H1 (cell line): ENCODE results near the gene PRF1.

Experiments
- BRCA1 ChIP-seq: IDR thresholded peaks from 2 replicates; pipeline ENCODE4 v1.6.1; 2012; ENCODE audit warnings: low read depth, low read length, improper control_type of control experiment
- EP300 ChIP-seq, 2 experiments: IDR thresholded peaks; 1 replicate in 1 of 2; 2 replicates in 1 of 2; pipeline ENCODE4 v1.6.1; 2011 to 2012; ENCODE audit warnings: low read depth in 2 of 2, low read length in 2 of 2, mild to moderate bottlenecking in 2 of 2, borderline replicate concordance in 1 of 2, inconsistent platforms in 1 of 2, moderate library complexity in 1 of 2
- HDAC2 ChIP-seq, 2 experiments: fragments of 300-600 bp in 1 of 2; sonication (generic) in 1 of 2; IDR thresholded peaks; 2 replicates each; pipeline ENCODE4 v1.6.1; 2011 to 2012; ENCODE audit warnings: low read depth in 2 of 2, low read length in 2 of 2, mild to moderate bottlenecking in 2 of 2, moderate library complexity in 2 of 2, borderline replicate concordance in 1 of 2, inconsistent platforms in 1 of 2
- KDM5A ChIP-seq: fragments of 200-600 bp; IDR thresholded peaks from 2 replicates; pipeline ENCODE4 v1.7.1; 2012; ENCODE audit warnings: mild to moderate bottlenecking, low read length, inconsistent platforms, mixed read lengths
- POLR2AphosphoS5 ChIP-seq: IDR thresholded peaks from 2 replicates; pipeline ENCODE4 v1.6.1; 2011; ENCODE audit warnings: low read depth, low read length
- TAF1 ChIP-seq: IDR thresholded peaks from 2 replicates; pipeline ENCODE4 v1.6.1; 2011; ENCODE audit warnings: mild to moderate bottlenecking, low read depth, low read length
- YY1 ChIP-seq: IDR thresholded peaks from 2 replicates; pipeline ENCODE4 v1.6.1; 2011; ENCODE audit warnings: low read depth, mild to moderate bottlenecking, low read length
- TF ChIP-seq, protein P1 (sequence below), 3 experiments: IDR thresholded peaks; 1 replicate in 2 of 3; 2 replicates in 1 of 3; pipeline versions ENCODE4 v1.5.1 to v1.6.1; 2011; ENCODE audit warnings: low read length in 3 of 3, mild to moderate bottlenecking in 3 of 3, inconsistent platforms in 2 of 3, low read depth in 1 of 3, moderate library complexity in 1 of 3; ENCODE audit not compliant: insufficient read depth in 1 of 3; ENCODE audit errors: control extremely low read depth in 1 of 3

DNA sequence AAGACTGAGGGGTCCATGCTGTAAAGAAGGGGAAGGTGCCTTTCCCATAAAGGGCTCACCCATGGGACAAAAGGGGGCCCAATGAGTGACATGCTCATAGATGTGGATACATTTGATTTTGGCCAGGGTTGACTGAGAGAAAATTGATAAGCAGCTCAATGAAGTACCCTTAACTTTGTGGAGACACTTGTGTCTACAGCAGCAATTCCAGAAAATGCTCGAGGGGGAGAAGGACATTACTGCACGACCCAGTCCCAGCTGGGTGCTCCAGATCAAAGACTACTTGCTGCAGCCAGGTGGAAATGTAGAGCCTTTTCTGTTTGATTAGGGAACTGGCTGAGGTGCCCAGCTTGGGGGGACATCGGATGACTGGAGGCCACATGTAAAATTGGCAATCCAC, 47.6 kb upstream of the PRF1 start:
- no peak for TF ChIP-seq KDM5A
- TF ChIP-seq TAF1 = no peak
- TF ChIP-seq, protein P1, sequence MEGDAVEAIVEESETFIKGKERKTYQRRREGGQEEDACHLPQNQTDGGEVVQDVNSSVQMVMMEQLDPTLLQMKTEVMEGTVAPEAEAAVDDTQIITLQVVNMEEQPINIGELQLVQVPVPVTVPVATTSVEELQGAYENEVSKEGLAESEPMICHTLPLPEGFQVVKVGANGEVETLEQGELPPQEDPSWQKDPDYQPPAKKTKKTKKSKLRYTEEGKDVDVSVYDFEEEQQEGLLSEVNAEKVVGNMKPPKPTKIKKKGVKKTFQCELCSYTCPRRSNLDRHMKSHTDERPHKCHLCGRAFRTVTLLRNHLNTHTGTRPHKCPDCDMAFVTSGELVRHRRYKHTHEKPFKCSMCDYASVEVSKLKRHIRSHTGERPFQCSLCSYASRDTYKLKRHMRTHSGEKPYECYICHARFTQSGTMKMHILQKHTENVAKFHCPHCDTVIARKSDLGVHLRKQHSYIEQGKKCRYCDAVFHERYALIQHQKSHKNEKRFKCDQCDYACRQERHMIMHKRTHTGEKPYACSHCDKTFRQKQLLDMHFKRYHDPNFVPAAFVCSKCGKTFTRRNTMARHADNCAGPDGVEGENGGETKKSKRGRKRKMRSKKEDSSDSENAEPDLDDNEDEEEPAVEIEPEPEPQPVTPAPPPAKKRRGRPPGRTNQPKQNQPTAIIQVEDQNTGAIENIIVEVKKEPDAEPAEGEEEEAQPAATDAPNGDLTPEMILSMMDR (IDR thresholded peaks at IDR 0.05; ENCODE audit: control extremely low read depth in 1 of 3, insufficient read depth in 1 of 3, low read depth in 1 of 3, low read length in 3 of 3) = no peak
- no peak for TF ChIP-seq EP300 (IDR thresholded peaks at IDR 0.05; ENCODE audit: borderline replicate concordance in 1 of 2, low read depth in 2 of 2, low read length in 2 of 2)
- TF ChIP-seq HDAC2 (IDR thresholded peaks at IDR 0.05; ENCODE audit: borderline replicate concordance in 1 of 2, low read depth in 2 of 2, low read length in 2 of 2) = no peak
- TF ChIP-seq BRCA1 = no peak
- no peak for TF ChIP-seq YY1
- TF ChIP-seq POLR2AphosphoS5 = no peak
